ENCODE data around the gene TTLL5.

Gene TTLL5

DNA sequence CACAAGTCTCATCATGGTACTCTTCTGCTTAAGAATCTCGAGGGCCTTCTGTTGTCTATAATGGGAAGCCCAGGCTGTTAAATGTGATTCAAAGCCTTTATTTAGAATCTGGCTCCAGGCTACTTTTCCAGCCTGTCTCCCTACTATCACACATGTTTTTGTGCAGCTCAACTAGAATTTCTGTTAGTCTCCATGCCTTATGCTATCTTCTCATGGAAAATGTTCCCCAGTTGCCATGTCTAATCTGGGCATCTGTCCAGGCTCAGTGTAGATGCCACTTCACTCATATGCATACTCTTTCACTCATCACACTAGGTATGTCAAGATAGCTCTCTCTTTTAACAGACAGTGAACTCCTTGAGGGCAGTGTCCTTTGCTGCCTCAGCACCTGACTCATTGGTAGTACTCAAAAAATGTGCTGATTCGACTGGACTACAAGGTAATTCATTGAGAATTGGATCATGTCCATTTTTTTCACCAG, 145.3 kb downstream of the TTLL5 start:
- DNase-seq, result no peak

GRCh38 chr14:75807667-75808360, 146.8 kb downstream of the TTLL5 start:
- DNase-seq, result no peak

DNA sequence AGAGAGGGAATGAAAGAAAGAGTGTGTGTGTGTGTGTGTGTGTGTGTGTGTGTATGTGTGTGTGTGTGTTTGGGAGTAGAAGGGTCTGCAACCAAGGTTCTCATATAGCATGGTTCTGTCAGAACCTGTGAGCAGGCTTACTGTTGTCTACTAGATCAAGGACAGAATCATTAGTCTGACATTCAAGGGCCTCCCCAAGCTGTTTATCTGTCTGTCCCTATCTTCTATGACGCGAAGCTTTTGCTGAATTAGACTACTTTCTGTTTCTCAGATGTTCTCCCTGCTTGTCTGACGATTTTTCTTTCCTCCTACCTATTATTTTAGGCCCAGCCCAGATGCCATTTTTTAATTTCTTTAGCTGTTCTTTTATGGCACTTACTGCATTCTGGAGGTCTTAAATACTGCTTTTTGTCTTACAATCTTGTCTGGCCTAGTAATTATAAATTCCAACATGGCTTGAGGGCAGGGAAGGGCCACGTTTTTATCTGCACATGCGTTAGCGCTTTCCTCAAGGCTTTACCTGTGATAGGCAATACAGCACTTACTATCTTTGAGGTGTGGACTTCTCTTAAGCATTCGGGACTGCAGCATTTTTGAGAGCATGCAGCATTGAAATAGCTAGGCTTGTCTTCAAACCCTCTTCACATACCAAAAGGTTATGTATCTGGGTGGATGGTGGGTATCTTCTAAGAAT, 150.2 kb downstream of the TTLL5 start:
- DNase-seq, result no peak

DNA sequence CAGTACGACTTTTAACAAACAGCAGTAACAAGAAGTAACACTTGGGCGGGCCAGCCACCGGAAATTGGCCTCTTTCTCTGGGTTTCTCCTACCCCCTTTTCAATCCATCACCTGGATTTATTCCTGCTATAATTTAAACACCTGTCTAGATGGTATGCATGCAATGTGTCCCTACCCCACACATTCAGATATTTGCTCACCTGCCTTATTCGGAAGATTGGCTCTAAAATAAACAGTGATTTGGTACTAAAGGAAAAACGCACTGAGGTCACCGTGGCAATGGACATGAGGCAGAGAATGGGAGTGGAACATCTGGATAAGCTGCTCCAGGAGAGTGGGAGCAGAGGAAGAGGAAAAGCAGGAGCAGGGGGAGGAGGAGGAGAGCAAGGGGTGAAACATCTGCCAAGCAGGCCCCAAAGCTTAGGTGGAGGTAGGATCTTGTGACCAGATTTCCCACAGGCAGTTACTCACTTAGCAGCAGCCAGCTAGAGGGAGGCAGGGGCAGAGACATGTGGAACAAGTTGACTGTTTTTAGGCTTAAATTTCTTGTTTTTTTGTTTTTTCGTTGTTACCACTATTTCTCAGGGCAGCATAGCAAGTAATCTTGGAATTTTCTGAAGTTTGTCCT, 150.9 kb downstream of the TTLL5 start:
- no peak for DNase-seq

DNA sequence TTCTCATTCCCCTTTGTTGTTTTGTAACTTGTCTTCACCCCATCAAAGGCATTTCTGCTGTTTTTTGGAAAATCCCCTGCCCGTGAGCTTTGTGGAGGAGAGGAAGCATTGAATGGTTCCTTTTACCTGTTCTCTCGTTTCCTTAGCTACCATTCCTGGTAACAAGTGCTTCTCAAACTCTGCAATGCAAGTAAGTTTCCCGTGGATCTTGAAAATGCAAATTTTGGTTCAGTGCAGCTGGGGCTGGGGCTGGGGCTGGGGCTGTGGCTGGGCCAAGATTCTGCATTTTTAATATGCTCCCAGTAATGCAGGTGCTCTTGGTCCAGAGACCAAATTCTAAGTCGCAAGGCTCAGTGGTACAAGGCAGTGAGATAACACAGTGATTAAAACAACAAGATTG, 151.6 kb downstream of the TTLL5 start:
- DNase-seq, result no peak

DNA sequence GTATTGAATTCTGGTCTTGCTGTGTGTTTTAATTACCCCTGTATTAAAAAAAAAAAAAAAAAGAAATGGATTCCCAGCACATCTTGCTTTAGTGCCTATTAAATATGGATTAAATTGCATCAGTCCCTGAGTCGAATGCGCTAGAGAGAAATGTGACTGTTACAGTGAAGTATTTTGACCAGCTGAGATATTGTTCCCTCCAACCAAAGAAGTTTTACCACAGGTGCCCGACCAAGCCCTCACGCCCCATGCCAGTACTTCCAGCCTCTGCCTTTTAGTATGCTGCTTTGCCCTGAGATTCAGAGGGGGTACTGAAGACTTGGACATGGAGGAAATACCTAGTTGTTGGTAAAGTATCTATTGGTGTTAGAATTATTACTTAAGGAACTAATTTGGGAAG, 159.7 kb downstream of the TTLL5 start:
- no peak for DNase-seq

- no peak for DNase-seq
Measured at GRCh38 chr14:75821831-75822521, 160.9 kb downstream of the TTLL5 start.

DNA sequence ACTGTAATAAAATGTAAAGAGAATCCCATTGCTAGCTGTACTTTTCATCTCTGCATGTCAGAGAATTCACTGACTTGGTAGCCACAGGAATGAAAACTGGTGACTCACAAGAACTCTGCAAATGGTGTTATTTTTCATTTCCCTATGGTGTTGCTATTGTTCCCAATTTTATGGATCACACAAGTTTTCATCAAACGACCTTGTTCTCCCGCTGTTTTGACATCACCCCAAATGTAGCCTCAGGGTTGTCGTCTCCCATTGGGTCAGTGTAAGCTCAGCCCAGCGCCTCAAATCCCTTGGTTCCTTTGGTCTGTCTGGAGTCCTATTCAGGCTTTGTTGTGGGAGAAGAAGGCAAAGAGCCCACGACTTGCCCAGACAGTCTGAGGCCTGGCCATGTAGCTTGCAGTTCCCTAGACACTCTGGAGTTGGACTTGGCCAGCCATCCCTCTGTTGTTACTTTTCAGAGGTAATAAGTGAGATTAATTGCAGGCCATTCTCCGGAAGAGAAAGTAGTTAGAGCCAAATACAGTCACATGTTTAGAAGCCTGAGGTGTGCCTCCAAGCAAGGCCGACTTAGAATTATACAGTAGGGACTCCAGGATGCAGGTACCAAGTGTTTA, 161.6 kb downstream of the TTLL5 start:
- no peak for DNase-seq

DNA sequence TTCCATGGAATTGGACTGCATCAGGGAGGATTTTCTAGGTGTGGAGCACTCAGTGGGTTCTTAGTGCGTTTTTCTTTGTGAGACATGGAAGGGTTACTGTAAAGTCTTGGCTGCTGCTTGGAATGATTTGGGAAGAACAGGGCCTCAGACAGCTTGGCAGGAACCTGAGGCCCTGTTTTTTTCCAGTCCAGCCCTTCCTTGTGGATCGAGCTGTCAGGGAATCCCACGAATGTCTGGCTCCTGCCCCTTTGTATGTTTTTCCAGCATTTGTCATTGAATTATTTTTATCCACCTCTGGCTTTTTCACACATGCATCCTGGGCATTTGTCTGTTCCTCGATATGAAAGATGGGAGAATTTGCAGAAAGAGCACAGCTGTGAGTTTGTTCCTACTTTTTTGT, 162.3 kb downstream of the TTLL5 start:
- DNase-seq, result no peak

DNA sequence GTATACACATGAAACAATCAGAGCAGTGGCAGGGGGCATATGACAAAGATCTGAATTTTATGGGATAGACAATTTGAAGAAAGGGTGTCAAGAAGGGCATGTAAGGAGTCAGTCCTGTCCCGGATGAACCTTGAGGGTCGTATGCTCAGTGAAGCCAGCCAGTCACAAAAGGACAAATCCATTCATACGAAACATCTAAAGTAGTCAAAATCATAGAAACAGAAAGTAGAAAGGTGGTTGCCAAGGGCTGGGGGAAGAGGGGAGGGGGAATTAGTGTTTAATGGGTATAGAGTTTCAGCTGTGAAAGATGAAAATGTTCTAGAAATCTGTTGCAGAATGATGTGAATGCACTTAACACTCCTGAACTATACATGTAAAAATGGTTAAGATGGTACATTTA, 163.3 kb downstream of the TTLL5 start:
- no peak for DNase-seq

- DNase-seq, result no peak
Measured at GRCh38 chr14:75825147-75825592, 164.1 kb downstream of the TTLL5 start.

DNA sequence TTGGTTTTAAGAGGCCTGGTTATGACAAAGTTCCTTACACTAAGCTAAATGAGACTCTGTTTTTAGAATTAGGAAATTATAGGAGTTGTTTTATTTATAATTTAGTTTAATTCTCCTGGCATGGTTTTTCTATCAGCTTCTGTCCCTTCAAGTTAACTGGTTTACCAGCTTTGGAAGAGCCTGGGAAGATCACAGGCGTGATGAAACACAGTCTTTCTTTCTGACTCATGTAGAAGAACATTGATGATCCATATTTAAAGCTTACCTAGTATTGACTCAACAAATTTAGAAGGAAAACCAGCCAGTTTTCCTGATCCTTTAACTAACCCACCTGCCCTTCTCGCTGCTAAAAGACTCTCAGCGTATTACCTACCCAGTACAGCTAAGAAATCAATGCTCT, 165.6 kb downstream of the TTLL5 start:
- DNase-seq, result no peak

DNA sequence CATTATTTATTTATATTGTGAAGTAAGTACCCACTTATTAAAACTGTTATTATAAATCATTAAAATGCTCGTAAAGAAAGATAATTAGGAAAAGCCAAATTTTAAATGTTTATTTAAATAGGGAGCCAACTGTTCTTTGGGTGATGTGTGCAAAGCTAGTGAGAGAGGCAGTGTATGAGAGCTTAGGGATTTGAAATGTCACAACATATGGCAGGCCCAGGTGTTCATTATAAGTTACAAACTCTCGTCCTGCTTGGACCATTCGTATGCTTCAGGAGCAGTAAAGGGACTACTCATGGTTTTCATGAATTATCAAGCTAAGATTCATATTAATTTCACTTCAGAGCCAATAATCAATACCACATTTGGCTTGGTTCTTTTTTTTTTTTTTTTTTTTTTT, 166.3 kb downstream of the TTLL5 start:
- DNase-seq, result no peak

- no peak for DNase-seq
Measured at GRCh38 chr14:75829316-75829715, 168.3 kb downstream of the TTLL5 start.

DNA sequence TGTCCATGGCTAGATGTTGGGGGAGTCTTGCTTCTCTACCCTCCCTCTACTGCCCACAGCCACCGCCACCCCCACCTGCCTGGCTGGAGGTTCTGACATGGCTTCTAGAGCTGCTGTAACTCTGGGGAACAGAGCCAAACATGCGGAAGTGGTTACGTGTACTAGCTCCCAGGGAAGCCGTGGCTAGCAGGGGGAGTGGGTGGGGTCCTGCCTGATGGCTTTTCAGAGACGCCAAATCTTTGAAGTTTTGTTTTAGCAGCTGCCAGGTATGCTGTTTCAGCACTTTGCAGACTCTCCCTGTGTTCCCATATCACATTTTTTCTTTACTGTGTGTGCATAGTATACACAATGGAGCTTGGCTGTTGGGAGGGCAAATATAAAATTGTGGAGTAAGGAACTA, 170.4 kb downstream of the TTLL5 start:
- peak; percentile 59 for DNase-seq

DNA sequence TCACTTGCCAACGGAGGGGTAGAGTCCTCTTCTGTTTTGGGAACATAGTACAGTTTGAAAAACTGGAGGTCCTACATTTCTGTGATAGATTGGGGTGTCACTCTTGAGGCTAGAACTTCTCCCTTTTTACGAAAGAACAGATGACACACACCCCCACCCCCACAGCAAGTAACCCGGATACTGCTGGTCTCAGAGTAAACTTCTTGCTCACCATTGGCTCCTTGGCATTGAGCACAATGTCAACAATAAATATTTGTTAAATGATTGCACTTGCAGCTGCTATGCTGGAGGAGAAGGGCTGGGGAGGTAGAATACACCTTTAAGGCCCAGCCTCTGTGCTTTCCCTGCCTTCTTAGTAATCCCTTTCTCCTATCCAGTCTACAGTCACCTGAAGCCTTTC, 170.9 kb downstream of the TTLL5 start:
- DNase-seq, result peak; percentile 1

- DNase-seq, result no peak
Measured at GRCh38 chr14:75832621-75833297, 171.7 kb downstream of the TTLL5 start.

- no peak for DNase-seq
Measured at GRCh38 chr14:75833326-75834020, 172.4 kb downstream of the TTLL5 start.

DNA sequence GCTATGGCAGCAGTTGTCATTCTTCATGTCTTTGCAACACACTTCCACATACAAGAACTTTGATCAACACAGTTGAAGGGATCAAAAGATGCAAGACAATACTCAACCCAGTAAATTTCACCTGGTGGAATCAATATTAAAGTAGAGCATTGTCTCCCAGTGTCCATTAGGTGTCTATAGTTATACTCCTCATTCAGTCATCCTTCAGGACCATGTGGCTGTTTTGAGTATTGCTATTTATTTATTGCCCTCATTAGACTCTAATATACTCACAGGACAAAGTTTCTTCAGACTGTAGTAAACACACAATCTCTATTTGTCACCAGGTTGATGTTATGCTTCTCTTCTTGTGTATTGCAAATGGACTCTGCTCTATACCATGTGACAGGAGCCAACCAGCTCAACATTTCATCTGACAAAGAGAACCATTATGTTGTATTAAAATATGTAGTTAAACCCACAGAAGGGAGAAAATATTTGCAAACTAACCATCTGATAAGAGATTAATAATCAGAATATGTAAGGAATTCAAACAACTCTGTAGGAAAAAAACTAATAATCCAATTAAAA, 174.2 kb downstream of the TTLL5 start:
- no peak for DNase-seq

DNA sequence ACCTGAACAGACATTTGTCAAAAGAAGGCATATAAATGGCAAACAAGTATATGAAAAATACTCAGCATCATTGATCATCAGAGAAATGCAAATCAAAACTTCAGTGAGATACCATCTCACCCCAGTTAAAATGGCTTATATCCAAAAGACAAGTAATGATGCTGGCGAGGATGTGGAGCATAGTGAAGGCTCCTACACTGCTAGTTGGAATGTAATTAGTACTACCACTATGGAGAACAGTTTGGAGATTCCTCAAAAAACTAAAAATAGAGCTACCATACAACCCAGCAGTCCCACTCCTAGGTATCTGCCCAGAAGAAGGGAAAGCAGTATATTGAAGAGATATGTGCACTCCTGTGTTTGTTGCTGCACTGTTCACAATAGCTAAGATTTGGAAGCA, 174.7 kb downstream of the TTLL5 start:
- no peak for DNase-seq

- DNase-seq, result no peak
Measured at GRCh38 chr14:75837151-75837787, 176.2 kb downstream of the TTLL5 start.

All from CD4-positive, alpha-beta T cell treated with Interleukin-21 for 1 hour (primary cell).